C4-2B (cell line): ENCODE results near the gene LMCD1.

Experiments used
- H3K27ac ChIP-seq: fragments of 450-650 bp; 2 replicates; pipeline ENCODE4 v1.5.1; 2017
- ZFX ChIP-seq: fragments of 450-650 bp; IDR thresholded peaks from 2 replicates; pipeline ENCODE4 v1.6.1; 2017
- TF ChIP-seq, protein P1 (sequence below): fragments of 450-650 bp; conservative IDR thresholded peaks from 2 replicates; pipeline ENCODE4 v1.5.1; 2017; ENCODE audit warnings: mild to moderate bottlenecking

LMCD1 gene

DNA sequence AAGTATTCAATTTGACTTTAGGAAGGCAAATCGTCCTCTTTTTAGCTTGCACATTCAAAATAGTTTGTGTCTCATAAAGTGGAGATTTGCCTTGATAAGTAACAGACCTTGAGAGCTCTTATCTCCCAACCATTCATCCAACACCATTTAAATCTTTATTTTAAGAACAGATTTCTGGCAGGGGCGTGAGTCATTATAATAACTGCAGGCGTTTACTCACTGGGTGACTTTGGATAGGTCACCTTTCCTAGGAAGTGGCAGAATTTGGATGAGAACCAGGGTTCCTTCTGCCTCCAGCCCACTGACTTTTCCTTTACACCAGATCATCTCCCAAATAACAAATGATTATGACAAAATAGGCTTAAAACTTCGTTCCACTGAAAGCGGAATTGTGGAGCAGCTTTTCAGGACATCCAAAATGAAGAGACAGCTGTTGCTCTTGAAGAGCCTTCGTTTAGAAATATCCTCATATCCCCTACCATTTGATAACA is 5.0 kb downstream of the LMCD1 start:
- no peak overlapping the region for H3K27ac ChIP-seq
- TF ChIP-seq ZFX, result no peak
- TF ChIP-seq, protein P1, sequence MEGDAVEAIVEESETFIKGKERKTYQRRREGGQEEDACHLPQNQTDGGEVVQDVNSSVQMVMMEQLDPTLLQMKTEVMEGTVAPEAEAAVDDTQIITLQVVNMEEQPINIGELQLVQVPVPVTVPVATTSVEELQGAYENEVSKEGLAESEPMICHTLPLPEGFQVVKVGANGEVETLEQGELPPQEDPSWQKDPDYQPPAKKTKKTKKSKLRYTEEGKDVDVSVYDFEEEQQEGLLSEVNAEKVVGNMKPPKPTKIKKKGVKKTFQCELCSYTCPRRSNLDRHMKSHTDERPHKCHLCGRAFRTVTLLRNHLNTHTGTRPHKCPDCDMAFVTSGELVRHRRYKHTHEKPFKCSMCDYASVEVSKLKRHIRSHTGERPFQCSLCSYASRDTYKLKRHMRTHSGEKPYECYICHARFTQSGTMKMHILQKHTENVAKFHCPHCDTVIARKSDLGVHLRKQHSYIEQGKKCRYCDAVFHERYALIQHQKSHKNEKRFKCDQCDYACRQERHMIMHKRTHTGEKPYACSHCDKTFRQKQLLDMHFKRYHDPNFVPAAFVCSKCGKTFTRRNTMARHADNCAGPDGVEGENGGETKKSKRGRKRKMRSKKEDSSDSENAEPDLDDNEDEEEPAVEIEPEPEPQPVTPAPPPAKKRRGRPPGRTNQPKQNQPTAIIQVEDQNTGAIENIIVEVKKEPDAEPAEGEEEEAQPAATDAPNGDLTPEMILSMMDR, result no peak

DNA sequence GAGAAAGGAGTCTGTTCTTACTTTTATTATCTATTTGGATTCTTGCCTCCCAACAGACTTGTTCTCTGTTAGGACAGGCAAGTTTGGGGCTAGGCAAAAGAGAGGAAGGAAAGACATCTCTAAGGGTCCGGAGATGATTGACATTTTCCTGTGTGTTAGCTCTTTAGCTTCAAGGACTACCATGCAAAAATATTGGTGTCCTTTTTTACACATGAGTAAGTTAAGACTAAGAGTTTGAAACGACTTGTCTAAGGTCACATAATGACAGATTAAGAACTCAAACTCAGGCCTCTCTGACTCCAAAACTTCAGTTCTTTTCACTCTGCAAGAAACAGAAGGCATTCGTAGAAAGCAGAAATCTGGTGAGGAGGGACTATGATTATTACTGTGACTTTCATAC is 5.9 kb downstream of the LMCD1 start:
- no peak overlapping the region for H3K27ac ChIP-seq
- TF ChIP-seq, protein P1, result no peak
- TF ChIP-seq ZFX, result no peak

GRCh38 chr3:8509961-8510360 is 8.3 kb downstream of the LMCD1 start:
- no peak overlapping the region for H3K27ac ChIP-seq
- TF ChIP-seq, protein P1, result no peak
- TF ChIP-seq ZFX, result no peak

DNA sequence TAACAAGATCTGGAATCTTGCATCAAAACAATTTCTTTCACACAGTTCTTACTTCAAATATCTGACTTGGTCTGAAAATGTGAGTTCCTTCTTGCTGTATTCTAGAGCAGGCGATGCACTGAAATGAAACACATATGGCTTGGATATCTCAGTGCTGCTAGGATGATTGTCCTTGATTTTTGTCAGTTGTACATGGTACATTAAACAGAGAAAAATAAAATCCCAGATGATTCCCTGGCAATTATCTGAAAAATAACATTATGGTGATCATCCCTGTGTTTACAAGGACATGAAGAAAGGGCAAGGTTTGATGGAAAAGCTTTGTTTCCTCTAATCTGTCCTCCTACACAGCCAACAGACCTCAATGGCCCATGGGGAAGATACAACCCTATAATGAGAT is 10.6 kb downstream of the LMCD1 start:
- no peak for TF ChIP-seq ZFX
- TF ChIP-seq, protein P1, result no peak
- H3K27ac ChIP-seq, result no peak overlapping the region

DNA sequence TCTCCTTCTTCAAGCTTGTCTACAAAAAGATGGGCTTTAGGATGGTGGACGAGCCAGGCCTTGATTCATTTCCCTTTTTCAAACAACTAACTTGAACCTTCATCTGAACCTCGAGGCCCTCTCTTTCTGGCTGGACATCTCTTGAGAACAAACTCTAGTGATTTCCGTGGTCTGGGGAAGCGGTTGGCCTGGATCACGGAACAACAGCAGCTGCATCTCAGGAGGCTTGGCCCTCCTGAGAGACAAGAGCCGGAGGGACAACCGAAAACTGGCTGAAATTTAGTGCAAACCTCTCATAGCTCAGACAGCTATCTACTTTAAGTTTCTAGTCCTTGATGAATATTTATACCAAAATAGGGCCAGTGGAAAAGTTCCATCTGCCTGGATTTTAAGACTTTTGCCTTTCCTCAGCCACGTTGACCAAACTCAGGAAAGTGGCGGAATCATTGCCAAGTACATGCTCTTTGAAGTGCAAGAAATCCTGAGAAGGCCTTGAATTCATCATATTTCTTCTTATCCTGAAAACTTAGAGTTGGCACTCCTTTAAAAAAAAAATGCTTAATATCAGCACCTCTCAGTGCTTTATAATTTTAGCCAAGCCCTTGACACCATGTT is 14.5 kb downstream of the LMCD1 start:
- no peak overlapping the region for H3K27ac ChIP-seq
- TF ChIP-seq, protein P1, result no peak
- TF ChIP-seq ZFX, result no peak

- TF ChIP-seq, protein P1, result no peak
- no peak for TF ChIP-seq ZFX
- H3K27ac ChIP-seq, result no peak overlapping the region
These were observed 15.2 kb downstream of the LMCD1 start for GRCh38 chr3:8516783-8517182.

- TF ChIP-seq, protein P1, result no peak
- TF ChIP-seq ZFX, result no peak
- no peak overlapping the region for H3K27ac ChIP-seq
These were observed 15.9 kb downstream of the LMCD1 start for GRCh38 chr3:8517487-8517886.
